Nasal cavity respiratory epithelium epithelial cell of viscerocranial mucosa (primary cell): ENCODE data around the gene NTF3. TPM values are rescaled to one million over a fixed set of nuclear protein-coding genes. Genes with fewer than 3 reads are reported as not detected.

ENCODE experiments used
- total RNA-seq: library from RNA; depleted of rRNA; stranded (reverse); fragments of >200 nt; gene quantifications from 2 replicates; pipeline ENCODE4 v1.2.3, GENCODE V29; 2014

Gene NTF3
- total RNA-seq: not detected in 2 replicates

GRCh38 chr12:5432011-5432400 lies at the start of gene NTF3:
Gene NTF3 (plus strand): TSS chr12:5432108. CDS start chr12:5432325, 217 bp downstream.

